GM21529 (cell line): ENCODE data around the gene RAB38.
A peak's percentile ranks its signal among the peaks of the same experiment; 100 is the strongest.

Experiments used
- ATAC-seq: cut with Tn5 transposase; IDR thresholded peaks from one replicate; pipeline ENCODE4 v1.9.1; 2021; ENCODE audit not compliant: unreplicated experiment

The RAB38 gene

DNA sequence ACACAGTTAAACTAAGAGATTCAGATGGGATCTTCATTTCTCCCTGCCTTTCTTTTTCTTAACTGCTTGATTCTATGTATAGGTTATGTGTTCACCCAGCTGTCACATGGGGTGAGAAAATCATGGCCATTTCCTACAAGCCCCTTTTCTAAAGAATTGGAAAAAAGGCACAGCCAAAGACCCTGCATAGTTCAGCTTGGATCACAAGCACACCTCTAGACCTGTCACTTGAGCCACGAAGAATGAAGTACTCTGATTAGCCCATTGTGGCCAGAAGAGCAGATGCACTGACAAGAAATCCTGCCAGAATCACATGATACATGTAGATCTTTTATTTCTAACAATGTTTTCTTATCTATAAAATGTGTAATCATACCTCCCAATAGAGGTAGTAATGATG is 69.7 kb downstream of the RAB38 start:
- no peak for ATAC-seq

DNA sequence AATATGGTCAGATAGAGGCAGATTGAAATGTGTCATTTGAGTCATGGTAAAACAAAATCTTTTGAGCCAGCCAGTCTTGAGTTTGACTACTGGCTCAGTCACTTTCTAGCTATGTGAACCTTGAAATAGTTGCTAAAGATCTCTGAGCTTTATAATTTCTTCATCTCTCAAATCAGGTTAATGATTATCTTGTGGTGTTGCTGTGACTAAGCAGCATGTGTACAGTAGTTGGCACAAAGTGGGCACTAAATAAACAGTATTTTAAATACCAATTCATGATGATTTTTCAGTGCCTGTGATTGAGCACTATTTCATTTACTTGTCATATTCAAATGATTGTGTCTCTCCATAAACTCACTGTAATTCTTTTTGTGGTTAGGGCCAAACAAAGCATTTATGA is 70.8 kb downstream of the RAB38 start:
- ATAC-seq, result no peak

DNA sequence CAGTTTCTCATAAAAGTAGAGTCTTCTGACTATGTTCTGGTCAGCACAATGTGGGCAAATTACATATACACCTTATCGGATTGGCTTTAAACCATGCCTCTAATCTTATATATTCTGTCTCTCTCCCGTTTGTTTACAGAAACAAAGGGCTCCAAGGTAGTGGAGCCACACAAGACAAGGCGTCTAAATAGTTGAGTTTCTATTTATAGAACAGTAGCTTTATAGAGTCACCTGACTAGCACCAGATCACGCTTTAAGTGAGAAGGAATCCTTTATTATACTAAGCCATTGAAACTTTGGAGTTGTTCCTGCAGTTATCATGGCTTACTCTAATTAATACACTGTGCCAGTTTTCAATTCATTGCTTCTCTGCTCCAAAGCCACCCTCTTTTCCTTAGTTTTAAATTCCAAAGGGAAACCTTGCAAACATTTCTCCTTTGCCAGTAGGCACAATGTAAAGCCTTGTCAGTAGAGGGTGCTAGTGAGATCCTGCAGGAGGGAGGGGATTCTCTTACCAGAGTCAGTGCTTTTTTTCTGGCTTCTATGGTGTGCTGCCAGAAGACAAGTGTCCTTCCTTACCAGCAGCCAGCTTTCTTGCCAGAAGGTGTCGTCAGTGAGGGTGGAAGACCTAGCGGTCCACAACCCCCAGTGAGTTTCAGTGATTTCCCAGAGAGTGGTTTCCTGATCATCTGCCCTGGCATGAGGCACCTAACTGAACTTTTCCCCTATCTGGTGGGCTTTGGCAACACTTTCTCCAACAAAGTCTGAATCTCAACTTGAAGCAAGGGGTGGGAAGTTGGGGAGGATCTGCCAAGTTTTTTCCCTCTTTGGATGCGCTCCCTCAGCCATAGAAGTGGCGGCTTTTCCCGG is 71.7 kb downstream of the RAB38 start:
- ATAC-seq, result peak; percentile 96

DNA sequence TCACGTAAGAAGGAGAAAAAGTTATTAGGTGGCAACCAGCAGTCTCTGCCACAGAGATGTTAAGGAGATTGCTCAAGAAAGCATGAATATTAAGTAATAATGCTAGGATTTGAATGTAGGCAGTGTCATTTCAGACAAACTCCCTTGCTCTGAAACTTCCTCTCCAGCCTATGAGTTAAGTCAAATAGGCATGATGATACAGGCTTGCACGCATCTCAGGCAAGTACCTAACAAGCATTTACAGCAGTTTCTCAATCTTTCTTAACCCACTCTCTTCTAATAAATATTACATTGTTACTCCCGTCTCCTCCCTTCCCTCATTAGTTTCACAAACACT is 72.7 kb downstream of the RAB38 start:
- no peak for ATAC-seq

DNA sequence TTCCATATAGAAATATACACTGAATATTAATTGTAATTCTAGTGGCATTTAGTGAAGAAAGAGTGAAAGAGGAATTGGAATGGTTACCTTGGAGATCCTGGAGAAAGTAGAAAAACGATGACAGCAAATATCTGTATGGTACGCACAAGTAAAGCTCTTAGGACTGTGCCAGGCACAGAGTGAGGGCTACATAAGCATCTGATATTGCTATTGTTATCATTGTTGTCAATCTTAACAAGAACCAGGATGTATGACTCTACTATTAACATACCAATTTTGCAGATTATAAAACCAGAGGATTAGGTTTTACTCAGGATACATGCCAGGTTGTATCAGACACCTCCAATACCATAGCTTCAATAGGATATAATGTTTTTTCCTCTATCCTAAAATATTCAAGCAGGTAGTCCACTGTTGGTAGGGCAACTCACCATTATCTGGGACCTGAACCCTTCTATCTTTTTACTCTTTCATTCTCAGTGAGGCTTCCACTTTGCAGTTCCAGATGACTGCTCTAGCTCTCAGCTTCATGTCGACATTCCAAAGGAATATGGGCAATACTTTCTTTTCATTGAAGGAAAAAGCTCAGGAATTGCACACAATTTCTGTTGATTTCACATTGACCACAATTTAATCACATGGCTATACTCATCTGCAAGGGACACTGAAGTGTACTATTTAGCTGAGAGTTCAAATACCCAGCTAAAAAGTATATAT is 73.2 kb downstream of the RAB38 start:
- no peak for ATAC-seq

DNA sequence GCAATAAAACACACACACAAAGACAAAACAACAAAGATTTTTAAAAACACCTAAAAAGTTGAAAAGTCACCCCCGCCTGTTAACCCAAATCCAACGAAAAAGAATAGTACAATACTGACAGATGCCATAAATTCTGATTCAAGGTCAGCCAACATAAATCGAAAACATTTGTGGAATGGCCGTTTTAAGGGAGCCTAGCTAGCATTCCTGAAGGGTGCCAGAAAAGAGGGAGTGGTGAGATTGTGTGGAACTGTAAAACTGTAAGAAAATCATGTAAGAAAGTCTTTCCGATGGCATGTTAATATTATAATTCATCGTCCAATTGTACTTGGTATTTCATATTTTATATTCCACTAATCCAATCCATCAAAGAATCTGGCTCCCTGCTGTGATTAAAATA is 75.1 kb downstream of the RAB38 start:
- no peak for ATAC-seq

DNA sequence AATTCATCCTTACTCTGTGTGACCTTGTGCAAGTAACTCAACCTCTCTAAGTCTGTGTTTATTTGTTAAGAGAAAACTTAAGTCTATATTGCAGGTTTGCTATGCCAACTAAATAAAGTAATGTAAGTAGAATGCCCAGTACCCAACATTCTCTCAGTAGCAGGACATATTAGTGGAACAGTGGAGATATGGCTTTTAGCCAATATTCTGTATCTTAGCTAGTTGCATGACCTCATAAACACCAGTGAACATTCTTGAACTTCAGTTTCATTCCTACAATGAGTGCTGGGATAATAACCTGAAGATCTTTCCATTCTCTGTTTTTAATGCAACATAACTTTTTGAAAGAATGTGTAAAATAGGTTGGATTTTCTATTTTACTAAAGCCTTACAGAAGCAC is 77.0 kb downstream of the RAB38 start:
- no peak for ATAC-seq

DNA sequence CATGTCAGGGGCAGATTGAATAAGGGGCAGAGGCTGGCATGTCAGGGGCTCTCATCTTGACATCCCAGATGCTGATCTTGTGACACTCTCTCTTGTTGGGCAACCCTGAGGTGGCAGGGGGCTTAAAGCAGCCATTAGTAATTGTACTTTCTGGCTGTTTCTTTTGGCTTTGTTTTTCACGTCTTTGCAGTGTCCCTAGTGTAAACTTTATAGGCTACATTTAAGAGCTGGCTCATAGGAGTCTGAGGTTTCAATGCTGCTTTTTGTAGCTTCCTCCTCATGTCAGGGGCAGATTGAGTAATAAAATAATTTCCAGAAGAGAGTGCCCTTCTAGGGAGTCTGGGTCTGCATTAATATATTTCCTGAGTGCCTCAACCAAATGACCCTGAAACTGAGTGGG is 86.1 kb downstream of the RAB38 start:
- no peak for ATAC-seq

DNA sequence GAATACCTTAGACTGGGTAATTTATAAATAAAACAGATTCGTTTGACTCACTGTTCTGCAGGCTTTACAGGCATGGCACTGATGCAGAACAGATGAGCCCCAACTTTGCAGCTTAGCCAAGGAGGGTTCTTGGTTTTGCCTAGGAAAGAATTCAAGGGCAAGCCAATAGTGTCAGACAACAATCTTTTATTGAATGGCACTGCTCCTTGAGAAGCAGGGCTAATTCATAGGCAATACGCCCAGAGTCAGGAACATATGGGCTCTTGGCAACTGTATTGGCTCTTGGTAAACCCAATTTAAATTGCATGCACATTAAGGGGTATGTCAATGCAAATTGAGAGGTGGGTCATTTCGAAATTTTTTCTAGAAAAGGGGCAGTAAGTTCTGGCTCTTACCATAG is 87.9 kb downstream of the RAB38 start:
- no peak for ATAC-seq

DNA sequence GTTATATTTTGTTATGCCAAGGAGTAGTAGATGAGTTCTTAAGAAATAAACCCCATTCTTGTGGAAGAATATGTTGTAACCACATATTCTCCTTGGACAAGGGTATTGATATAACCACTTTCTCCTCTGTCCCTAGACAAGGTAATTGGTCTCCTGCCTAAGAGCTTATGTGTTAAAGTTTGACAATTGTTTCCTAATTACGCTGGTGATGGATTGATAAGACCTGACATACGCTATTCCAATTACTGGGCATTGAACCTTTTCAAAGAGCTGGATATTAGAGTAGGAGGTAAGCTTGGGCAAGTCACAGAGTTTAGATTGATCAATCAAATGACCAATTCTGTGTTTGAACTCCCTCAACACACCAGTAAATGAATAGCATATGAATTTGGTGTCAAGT is 88.9 kb downstream of the RAB38 start:
- no peak for ATAC-seq

DNA sequence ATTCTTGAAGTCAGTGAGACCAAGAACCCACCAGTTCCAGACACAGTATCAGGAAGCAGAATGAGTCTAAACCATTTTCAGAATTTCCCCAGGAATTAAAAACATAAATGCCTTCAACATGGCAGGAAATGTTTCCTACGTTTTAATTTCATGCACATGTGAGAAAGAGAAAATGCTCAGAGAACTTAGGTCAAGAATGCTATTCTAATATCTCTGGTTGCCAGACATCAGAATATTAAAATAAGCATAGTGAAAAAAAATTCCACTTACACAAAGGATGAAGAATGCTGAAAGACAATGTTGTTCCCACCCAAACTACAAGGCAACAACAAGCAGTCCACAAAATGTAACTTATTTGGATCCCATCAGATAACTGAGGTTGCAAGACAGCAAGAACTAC is 104.8 kb downstream of the RAB38 start:
- ATAC-seq, result no peak

DNA sequence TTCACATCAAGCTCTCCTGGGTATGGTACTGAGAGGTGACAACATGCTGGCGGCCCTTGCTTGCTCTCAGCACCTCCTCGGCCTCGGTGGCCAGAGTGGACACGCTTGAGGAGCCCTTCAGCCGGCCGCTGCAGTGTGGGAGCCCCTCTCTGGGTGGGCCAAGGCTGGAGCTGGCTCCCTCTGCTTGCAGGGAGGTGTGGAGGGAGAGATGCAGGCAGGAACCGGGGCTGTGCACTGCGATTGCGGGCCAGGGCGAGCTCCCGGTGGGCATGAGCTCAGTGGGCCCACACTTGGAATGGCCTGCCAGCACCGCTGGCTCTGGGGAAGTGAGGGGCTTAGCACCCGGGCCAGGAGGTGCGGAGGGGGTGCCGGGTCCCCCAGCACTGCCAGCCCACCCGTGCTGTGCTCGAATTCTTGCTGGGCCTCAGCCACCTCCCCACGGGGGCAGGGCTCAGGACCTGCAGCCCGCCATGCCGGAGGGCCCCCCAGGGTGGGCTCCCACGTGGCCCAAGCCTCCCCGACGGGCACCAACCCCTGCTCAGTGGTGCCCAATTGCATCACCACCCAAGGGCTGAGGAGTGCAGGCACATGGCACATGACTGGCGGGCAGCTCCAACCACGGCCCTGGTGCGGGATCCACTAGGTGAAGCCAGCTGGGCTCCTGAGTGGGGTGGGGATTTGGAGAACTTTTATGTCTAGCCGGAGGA is 106.2 kb downstream of the RAB38 start:
- ATAC-seq, result no peak

DNA sequence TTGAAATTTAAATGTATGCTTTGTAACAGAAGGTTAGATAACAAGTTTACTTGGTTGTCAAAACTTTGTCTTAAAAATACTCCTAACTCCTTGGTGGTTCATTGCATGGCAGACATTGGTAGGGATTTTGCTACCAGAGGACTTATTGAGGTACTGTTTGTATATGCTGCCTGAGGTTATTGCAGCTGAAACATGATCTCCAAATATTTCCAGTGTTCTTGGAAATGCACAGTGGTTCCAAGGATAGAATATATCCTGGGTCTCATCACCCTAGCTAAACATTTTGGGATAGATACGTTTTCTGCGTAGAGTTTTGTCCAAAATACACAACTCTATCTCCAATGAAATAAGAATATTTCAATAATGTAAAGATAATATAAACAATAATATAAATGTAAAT is 109.2 kb downstream of the RAB38 start:
- ATAC-seq, result no peak

DNA sequence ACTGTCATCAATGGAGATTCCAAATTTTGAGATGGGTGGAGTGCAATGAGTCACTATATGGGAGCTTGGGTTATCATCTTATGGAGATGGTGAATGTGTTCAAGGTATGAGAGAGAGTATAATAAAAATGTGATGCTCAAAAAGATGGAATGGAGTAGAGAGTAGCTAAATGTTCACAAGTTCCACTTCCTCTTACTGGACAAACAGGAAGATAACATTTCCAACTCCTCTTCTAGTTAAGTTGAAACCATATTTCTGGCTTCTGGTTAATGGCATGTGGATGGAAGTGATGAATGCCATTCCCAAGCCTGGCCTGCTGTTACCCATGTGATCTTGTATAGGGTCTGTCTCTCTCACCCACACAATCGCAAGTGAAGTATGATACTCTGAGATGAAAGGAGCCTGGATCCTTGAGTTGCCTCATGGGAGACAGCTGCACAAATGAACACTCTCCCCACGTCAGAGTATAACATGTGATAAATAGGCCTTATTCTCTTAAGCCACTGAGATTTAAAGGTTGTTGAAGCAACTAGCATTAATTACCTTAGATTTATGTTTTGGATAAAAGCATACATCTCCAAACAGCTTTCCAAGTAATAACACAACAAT is 111.0 kb downstream of the RAB38 start:
- ATAC-seq, result no peak
